ENCODE measurements around the gene CDYL2.
"Not testable (repeated sequence)": the region's sequence is repeated elsewhere in the genome, so short reads cannot be mapped to it uniquely, and the experiment has no call there.

- not testable (repeated sequence) for TF ChIP-seq CTCF (IDR thresholded peaks at IDR 0.05; ENCODE audit: low read depth, low read length, missing input control); MAX (IDR thresholded peaks at IDR 0.05); GABPA (IDR thresholded peaks at IDR 0.05 in 1 of 2, conservative IDR thresholded peaks at IDR 0.05 in 1 of 2); NR2F2 (IDR thresholded peaks at IDR 0.05); JUND (IDR thresholded peaks at IDR 0.05); REST (IDR thresholded peaks at IDR 0.05); SP1 (IDR thresholded peaks at IDR 0.05); ATF3 (IDR thresholded peaks at IDR 0.05); RAD21 (IDR thresholded peaks at IDR 0.05); TAF1 (conservative IDR thresholded peaks at IDR 0.05); RXRA (IDR thresholded peaks at IDR 0.05)
Measured at GRCh38 chr16:80786561-80786960, 17.8 kb downstream of the CDYL2 start.

Measured in liver (tissue), 3 donors.